Natural killer cell treated with Interleukin-12 subunit alpha and Interleukin-12 subunit beta and Interleukin-15 and Interleukin-18, amount 100 ng/mL, for 72 hours (primary cell): ENCODE data around the gene KCNH1. TPM values are rescaled to one million over a fixed set of nuclear protein-coding genes. Genes with fewer than 3 reads are reported as not detected.

ENCODE experiments used
- ATAC-seq, 2 donors: fragments of 150-1000 bp; cut with Tn5 transposase in 1 of 2; sonication (Bioruptor Pico), chemical (Tn5 transposase) in 1 of 2; 2 replicates each; pipeline ENCODE4 v1.10.0; 2021
- DNase-seq: peaks from one replicate; pipeline ENCODE4 v3.0.0; 2022; ENCODE audit warnings: low spot score
- H3K27ac Mint-ChIP-seq, 2 donors: 1 replicate in 1 of 2; 2 replicates in 1 of 2; pipeline ENCODE4 v1.8.0; 2022; ENCODE audit warnings: mixed read lengths in 2 of 2, mild to moderate bottlenecking in 1 of 2, moderate library complexity in 1 of 2
- H3K27me3 Mint-ChIP-seq, 2 donors: 1 replicate in 1 of 2; 2 replicates in 1 of 2; pipeline ENCODE4 v1.8.0; 2022; ENCODE audit warnings: mixed read lengths in 2 of 2
- H3K36me3 Mint-ChIP-seq: one replicate; pipeline ENCODE4 v1.8.0; 2022; ENCODE audit warnings: mixed read lengths
- H3K4me1 Mint-ChIP-seq, 2 donors: 1 replicate in 1 of 2; 2 replicates in 1 of 2; pipeline ENCODE4 v1.8.0; 2022; ENCODE audit warnings: low read depth in 2 of 2, mixed read lengths in 2 of 2, mild to moderate bottlenecking in 1 of 2
- H3K4me3 Mint-ChIP-seq: one replicate; pipeline ENCODE4 v1.8.0; 2022; ENCODE audit warnings: mixed read lengths
- H3K9me3 Mint-ChIP-seq: 2 replicates; pipeline ENCODE4 v1.8.0; 2022; ENCODE audit warnings: mixed read lengths
- total RNA-seq, 2 donors: library from RNA; stranded (reverse); gene quantifications; one replicate each; pipeline ENCODE4 v1.2.3, GENCODE V29; 2022

The KCNH1 gene
- total RNA-seq, 2 donors from 2014 or later = not detected

DNA sequence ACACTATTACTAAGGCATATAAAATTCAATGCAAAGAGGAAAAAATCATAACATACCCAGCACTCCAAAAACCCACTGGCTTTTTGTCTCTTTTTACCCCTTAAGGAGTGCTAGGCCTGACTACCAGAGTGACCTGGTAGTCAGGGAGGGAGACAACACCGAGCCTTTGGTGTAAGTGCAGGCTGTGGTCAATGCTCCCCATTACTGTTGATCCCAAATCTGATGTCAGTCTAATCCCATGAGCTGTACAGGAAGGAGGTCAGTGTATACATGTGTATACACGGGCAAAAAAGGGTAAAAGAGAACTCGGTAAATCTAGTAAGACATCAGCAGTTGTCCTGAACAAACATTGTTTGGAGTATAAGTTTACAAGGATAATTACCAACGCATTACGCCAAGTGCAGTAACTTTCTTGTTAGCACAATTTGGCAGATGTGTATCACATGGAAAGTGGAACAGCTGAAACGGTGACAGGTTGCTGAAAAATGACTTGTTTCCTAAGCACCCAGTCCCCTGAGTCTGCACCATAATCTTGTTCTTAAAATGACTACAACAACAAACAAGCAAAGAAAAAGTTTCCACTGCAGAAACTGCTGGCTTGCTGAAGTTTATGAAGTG lies 217.9 kb downstream of the KCNH1 start:
- H3K9me3 Mint-ChIP-seq = no peaks in the 10 kb centered on the region
- DNase-seq = no peak
- H3K4me3 Mint-ChIP-seq = no peak overlapping the region
- no peak overlapping the region for H3K27ac Mint-ChIP-seq
- H3K4me1 Mint-ChIP-seq = no peaks in the 10 kb centered on the region
- no peaks in the 10 kb centered on the region for H3K36me3 Mint-ChIP-seq
- peaks cover 12 to 36% of the 10 kb centered on the region in 2 donors for H3K27me3 Mint-ChIP-seq
- no peak for ATAC-seq

DNA sequence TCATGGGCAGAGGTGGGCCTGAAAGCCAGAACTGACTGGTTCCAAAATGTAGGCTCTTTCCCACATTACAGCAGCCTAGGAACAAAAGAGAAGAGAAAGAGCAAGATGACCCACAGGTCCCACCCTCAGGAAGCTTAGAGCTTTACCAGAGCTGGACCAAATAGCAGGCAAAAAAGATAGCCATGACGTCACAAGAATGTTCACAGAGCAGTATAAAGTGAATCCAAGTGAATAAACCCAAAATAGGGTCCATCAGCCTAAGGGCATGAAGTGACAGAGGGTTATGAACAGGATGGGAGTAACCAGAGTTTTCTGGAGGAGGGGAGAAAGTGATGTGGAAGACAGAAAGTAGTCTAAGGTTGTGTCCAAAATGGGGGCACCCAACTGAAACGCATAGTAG lies 221.2 kb downstream of the KCNH1 start:
- Mint-ChIP-seq H3K4me3 (no peak overlapping the region), H3K36me3 (no peaks in the 10 kb centered on the region), H3K27ac (no peak overlapping the region), H3K27me3 (peaks cover 19 to 36% of the 10 kb centered on the region in 2 donors), H3K9me3 (no peaks in the 10 kb centered on the region), H3K4me1 (no peaks in the 10 kb centered on the region)
- ATAC-seq (no peak), DNase-seq (no peak)

DNA sequence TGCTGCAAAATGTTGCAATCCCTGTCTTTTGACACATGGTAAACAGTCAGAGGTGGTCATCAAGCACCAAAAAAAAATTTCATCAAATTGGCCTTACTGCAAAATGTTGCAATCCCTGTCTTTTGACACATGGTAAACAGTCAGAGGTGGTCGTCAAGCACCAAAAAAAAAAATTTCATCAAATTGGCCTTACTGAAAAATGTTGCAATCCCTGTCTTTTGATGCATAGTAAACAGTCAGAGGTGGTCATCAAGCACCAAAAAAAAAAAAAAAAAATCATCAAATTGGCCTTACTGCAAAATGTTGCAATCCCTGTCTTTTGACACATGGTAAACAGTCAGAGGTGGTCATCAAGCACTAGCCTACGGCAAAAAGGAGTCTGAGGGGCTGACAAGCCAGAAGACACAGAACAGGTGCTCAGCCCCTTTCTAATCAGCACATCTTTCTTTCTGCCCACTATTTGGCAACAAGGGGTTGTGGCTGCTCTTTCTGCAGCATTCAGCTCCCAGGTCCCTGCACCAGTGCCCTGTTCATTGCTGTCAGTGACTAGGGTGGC lies 223.8 kb downstream of the KCNH1 start:
- no peaks in the 10 kb centered on the region for H3K9me3 Mint-ChIP-seq
- peaks cover 22 to 31% of the 10 kb centered on the region in 2 donors for H3K27me3 Mint-ChIP-seq
- no peak for ATAC-seq
- H3K4me1 Mint-ChIP-seq = no peaks in the 10 kb centered on the region
- no peak overlapping the region for H3K27ac Mint-ChIP-seq
- no peak for DNase-seq
- no peaks in the 10 kb centered on the region for H3K36me3 Mint-ChIP-seq
- H3K4me3 Mint-ChIP-seq = no peak overlapping the region

DNA sequence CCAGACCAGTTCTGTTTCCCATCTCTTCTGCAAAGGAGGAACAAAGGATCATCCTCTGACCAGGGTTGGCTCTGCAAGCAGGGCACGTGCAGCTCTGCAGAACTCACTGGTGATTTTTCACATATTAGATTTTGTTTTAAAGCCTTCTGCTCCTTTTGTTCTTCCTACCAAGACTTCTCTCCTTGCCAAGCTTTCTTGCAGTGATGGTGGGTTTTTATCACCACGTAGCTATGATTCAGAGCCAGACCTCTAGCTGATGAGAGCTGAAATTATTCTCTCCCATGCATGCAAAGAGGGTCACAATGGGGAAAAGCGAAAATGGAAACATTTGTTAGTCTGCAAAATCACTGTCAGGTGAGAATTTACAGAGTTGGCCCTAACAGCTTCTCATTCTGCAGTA lies 225.2 kb downstream of the KCNH1 start:
- Mint-ChIP-seq H3K9me3 (no peaks in the 10 kb centered on the region), H3K4me1 (no peaks in the 10 kb centered on the region), H3K36me3 (no peaks in the 10 kb centered on the region), H3K4me3 (no peak overlapping the region), H3K27me3 (peaks cover 22 to 27% of the 10 kb centered on the region in 2 donors), H3K27ac (no peak overlapping the region)
- no peak for DNase-seq
- no peak for ATAC-seq

DNA sequence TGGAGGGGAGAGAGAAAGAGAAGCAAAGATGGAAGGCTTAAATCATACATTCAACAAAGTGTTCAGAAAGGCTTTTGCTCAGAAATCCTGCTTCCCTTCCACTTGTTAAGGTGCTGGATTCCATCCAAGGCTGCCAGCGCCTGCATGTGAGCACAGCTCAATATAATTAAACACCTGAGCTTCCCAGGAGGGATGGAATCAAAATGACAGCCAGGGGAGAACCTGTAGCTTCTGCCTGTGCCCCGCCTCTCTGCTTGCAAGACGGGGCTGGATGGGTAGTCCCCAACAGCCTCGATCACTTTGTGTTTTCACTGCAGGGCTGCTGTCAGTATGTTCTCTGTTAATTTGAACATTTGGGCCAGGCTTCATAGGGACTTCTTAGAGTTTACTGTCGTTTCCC lies 225.7 kb downstream of the KCNH1 start:
- ATAC-seq = no peak
- H3K27ac Mint-ChIP-seq = no peak overlapping the region
- H3K9me3 Mint-ChIP-seq = no peaks in the 10 kb centered on the region
- no peaks in the 10 kb centered on the region for H3K36me3 Mint-ChIP-seq
- H3K27me3 Mint-ChIP-seq = peaks cover 22 to 27% of the 10 kb centered on the region in 2 donors
- no peaks in the 10 kb centered on the region for H3K4me1 Mint-ChIP-seq
- DNase-seq = no peak
- H3K4me3 Mint-ChIP-seq = no peak overlapping the region

DNA sequence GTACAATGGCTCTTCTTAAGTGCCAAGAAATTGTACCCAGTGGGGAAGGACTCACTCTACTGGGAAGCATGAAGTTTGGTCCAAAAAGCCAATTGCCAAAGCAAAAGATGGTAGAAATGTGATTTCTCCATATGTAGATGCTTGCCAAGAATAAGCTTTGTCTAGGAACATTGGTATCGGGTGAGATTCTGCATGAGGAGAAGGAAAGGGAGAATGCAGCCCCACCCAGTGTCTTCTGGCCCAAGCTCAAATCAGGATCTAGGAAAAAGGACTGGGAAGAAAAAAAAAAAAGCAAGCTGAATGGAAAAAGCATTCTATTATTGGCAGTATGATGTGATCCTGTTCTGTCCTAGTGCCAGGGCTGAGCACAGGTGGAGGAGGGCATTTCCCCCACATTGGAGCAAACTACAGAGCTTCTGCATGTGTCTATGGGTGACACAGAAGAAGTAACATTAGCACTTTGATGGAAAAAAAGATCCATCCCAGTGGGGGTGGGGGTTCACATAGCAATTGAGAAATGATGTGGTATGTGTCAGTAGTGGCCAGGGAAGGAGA lies 226.6 kb downstream of the KCNH1 start:
- ATAC-seq (no peak), DNase-seq (no peak)
- no peaks in the 10 kb centered on the region for H3K36me3 Mint-ChIP-seq
- H3K27me3 Mint-ChIP-seq = peaks cover 24 to 28% of the 10 kb centered on the region in 2 donors
- H3K4me1 Mint-ChIP-seq = no peaks in the 10 kb centered on the region
- H3K4me3 Mint-ChIP-seq = no peak overlapping the region
- no peaks in the 10 kb centered on the region for H3K9me3 Mint-ChIP-seq
- H3K27ac Mint-ChIP-seq = no peak overlapping the region

DNA sequence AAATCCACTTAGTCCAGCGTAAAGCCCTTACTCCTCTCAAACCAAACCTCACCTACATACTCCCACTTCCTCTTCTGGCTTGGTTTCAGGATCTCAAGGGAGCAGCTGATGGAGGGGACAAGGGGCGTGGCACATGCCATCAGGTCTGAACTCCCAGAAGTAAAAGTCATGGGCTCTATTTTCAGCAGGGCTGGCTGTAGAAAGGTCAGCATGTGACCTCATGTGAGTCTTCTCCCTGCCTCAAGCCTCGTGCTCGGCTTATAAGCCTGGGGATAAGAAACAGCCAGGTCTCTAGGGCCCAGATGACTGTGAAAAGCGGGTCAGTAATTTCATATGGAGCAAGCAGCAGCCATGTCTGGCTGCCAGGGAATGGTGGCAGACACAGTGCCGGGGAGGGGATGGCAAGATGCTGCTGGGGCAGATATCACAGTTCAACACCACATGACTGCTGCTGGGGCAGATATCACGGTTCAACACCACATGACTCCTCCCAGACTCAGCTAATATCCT lies 227.9 kb downstream of the KCNH1 start:
- no peak for DNase-seq
- no peaks in the 10 kb centered on the region for H3K9me3 Mint-ChIP-seq
- ATAC-seq = no peak
- H3K4me3 Mint-ChIP-seq = no peak overlapping the region
- peaks cover 22 to 29% of the 10 kb centered on the region in 2 donors for H3K27me3 Mint-ChIP-seq
- H3K27ac Mint-ChIP-seq = no peak overlapping the region
- no peaks in the 10 kb centered on the region for H3K4me1 Mint-ChIP-seq
- H3K36me3 Mint-ChIP-seq = no peaks in the 10 kb centered on the region

DNA sequence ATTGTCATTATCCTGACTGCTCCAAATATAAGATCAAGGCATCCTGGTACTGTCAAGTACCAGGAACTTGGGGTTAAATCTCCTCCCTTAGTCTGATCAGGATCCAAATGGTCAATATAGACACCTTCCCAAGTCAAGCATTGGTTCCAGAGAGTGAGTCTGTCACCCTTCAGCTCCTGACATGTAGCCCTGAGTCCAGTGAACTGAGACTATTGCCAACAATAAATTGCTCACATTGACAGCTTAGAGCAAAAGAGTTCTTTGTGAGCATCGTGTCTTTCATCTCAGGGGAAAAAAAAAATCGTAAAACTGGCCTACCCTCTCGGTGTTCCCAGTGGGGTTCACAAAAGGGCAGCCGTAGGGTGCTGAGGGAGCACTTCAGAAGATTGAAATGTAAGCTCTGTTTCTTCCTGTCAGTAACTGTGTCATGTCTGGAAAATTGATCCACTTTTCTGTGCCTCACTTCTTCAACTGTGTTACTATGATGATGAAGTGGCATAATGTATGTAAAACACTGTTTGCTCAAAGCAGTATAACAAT lies 228.5 kb downstream of the KCNH1 start:
- ATAC-seq (no peak), DNase-seq (no peak)
- no peak overlapping the region for H3K4me3 Mint-ChIP-seq
- no peaks in the 10 kb centered on the region for H3K4me1 Mint-ChIP-seq
- H3K27me3 Mint-ChIP-seq = peaks cover 27 to 29% of the 10 kb centered on the region in 2 donors
- no peak overlapping the region for H3K27ac Mint-ChIP-seq
- no peaks in the 10 kb centered on the region for H3K36me3 Mint-ChIP-seq
- no peaks in the 10 kb centered on the region for H3K9me3 Mint-ChIP-seq

DNA sequence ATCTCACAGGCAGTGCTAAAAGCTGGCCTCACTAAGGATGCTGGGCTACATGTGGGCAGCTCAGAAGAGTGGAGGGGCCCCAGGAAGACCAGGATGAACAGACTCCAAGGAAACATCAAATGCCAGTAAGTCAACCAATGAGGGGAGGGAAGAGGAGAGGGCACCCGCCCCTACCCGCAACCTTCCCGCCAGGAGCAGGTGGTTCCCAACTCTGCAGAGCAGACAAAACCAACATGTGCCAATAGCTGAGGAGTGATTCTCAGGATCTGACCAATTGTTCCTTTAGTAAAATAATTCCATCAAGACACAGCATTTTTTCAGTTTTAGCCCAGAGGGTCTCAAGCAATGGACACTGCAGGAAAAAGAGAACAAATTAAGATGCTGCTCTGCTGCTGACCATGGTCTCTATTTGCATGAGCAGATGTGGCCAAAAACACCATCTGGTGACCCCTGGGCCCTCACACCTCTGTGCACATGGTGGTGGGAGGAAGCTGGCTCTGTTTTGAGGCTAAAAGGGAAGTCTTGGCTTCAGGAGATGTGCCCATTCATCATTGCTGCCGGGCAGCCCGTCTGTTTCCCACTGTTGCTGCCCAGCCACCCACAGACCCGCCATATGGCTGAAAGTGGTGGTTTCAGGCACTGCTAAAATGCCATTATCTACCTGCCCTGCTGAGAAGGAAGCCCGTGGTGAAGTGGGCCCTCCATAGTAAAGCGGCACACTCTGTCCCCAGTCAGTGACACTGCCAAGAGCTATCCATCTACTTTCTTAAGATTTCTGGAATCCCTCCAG lies 231.8 kb downstream of the KCNH1 start:
- Mint-ChIP-seq H3K27me3 (peaks cover 22 to 36% of the 10 kb centered on the region in 2 donors), H3K4me1 (no peaks in the 10 kb centered on the region), H3K9me3 (no peaks in the 10 kb centered on the region), H3K36me3 (no peaks in the 10 kb centered on the region), H3K4me3 (no peak overlapping the region), H3K27ac (no peak overlapping the region)
- DNase-seq (no peak), ATAC-seq (no peak)

DNA sequence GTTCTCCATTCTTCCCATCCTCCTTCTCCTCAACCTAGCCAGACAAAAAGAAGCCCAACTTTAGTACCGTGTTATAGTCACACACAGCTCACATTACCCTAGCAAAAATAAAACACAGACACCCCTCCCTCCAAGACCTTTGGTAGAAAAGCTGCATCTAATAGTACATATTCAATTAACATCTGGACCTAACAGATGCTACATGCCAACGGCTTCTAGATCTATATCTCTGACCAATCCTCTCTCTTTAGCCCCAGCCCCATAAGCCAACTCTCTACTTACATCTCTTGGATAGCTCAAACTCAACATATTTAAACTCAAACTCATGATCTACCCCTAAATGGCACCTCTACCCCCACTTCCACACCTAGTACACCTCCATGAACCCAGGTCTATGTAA lies 233.1 kb downstream of the KCNH1 start:
- Mint-ChIP-seq H3K27ac (no peak overlapping the region), H3K9me3 (no peaks in the 10 kb centered on the region), H3K36me3 (no peaks in the 10 kb centered on the region), H3K4me3 (no peak overlapping the region), H3K27me3 (peaks cover 14 to 33% of the 10 kb centered on the region in 2 donors), H3K4me1 (no peaks in the 10 kb centered on the region)
- DNase-seq (no peak), ATAC-seq (no peak)

DNA sequence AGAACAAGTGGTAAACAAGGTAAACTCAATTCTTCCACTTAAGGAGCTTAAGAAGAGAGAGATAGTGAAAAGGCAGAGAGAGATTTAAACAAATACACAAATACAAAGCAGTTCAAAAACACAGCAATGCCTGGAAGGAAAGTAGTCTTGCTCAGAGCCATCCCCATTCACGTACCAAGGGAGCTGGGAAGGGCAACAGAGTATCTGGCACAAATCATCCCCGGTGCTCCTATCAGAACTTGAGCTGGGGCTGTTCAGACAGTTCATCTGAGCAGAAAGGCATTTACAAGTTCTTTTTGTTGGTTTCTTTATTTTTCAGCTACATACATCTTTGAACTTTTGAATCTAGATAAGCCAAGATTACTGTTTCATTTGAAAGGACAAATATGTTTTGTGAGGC lies 233.9 kb downstream of the KCNH1 start:
- H3K9me3 Mint-ChIP-seq = peaks cover 5% of the 10 kb centered on the region
- H3K36me3 Mint-ChIP-seq = no peaks in the 10 kb centered on the region
- no peak for DNase-seq
- no peak for ATAC-seq
- H3K27me3 Mint-ChIP-seq = peaks cover 14 to 33% of the 10 kb centered on the region in 2 donors
- H3K4me1 Mint-ChIP-seq = no peaks in the 10 kb centered on the region
- no peak overlapping the region for H3K4me3 Mint-ChIP-seq
- H3K27ac Mint-ChIP-seq = no peak overlapping the region

DNA sequence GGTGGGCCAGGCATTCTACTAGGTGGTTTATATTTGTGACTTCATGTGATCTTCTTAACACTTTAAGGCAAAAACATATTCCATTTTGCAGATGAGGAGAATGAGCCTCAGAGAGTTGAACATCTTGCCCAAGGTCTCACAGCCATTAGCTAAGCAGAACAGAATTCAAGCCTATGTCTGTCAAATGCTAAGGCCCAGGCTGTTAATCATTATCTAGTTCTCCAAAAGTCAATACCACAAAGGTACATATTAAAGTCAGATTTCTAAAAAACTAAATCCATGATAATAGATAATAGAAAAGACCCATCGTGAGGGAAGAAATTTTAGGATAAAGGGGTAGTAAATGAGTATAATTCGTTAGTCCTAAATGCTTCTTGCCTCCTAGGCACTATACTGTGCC lies 234.3 kb downstream of the KCNH1 start:
- DNase-seq = no peak
- Mint-ChIP-seq H3K4me1 (no peaks in the 10 kb centered on the region), H3K36me3 (no peaks in the 10 kb centered on the region), H3K9me3 (peaks cover 5% of the 10 kb centered on the region), H3K4me3 (no peak overlapping the region), H3K27me3 (peaks cover 14 to 33% of the 10 kb centered on the region in 2 donors), H3K27ac (no peak overlapping the region)
- ATAC-seq = no peak

DNA sequence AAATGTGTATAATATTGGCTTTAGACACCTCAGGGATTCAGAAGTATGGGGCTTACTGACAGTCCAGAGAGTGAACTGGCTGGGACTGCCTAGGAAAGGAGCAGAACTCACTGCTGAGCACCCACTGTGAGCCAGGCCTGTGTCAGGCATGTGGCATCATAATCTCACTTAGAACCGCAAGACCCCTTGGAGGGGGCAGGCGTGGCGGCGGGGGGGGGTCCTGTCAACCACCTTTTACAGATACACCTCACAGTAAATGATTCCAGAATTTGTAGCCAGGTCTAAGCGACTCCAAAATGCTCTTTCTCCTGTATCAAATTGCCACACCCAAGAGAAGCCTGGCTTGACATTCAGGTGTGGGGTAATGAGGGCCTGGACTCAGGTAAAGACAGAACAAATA lies 235.5 kb downstream of the KCNH1 start:
- H3K4me3 Mint-ChIP-seq = no peak overlapping the region

DNA sequence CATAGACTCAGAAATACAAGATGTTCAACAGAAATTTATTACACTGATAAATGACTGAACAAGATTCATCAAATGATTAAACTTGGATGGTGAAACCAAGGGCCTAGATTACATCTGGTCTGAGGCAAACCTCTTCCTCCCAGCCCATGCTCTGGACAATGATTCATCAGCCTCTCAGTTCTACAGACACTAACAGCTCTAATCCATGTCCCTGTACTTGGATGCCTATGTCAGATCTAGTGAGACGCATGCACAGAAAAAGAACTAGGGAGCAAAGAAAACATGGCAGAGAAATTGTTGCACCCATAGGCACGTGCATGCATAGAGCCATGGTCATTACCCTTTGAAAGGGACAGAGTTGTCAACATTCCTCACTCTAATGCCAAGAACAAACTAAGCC lies 250.1 kb downstream of the KCNH1 start:
- Mint-ChIP-seq H3K4me1 (no peaks in the 10 kb centered on the region), H3K9me3 (peaks cover 15% of the 10 kb centered on the region), H3K4me3 (no peak overlapping the region), H3K36me3 (peaks cover 9% of the 10 kb centered on the region), H3K27me3 (peaks cover 5 to 29% of the 10 kb centered on the region in 2 donors), H3K27ac (no peak overlapping the region)
- no peak for ATAC-seq
- DNase-seq = no peak

More for the DNA sequence above, 235.5 kb downstream of the KCNH1 start:
- no peaks in the 10 kb centered on the region for H3K4me1 Mint-ChIP-seq
- DNase-seq (no peak), ATAC-seq (no peak)
- peaks cover 7% of the 10 kb centered on the region for H3K9me3 Mint-ChIP-seq
- peaks cover 8% of the 10 kb centered on the region for H3K36me3 Mint-ChIP-seq
- no peak overlapping the region for H3K27ac Mint-ChIP-seq
- peaks cover 14 to 33% of the 10 kb centered on the region in 2 donors for H3K27me3 Mint-ChIP-seq
